ENCODE measurements around the gene REXO4. TPM values are rescaled to one million over a fixed set of nuclear protein-coding genes. Genes with fewer than 3 reads are reported as not detected.

Gene REXO4
- total and polyA plus RNA-seq, 10 of the 15 experiments (the other 5 are each of a cell fraction or from before 2014, with no cell fraction given) = 2.7 to 43.9 (median 30.5) TPM

DNA sequence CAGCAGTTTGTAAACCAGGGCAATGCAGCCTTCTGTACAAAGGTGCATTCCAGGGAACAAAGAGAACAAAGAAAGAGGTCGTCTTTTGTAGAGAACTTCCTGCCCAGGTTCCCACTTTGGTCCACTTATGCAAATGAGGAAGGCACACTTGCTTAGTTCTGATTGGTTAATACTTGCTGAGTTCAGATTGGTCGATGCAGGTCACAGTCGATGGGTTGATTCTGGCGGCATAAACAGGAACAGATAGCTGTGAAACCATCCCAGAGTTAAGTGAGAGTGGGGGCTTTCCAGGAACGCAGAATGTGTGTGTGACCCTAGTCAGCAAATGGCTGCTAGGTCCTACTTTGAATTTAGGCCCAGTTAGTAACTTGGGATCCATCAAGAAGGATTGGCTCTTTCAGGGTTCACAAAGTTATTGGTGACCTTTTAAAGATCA is 2.6 kb upstream of the REXO4 start (continued):
- TF ChIP-seq EP300 (IDR thresholded peaks at IDR 0.05; ENCODE audit: borderline replicate concordance in 1 of 2, control insufficient read depth in 1 of 2, low read depth in 2 of 2, low read length in 2 of 2) (peak in 1 of 2 experiments; percentile 51; a peak in 1 of 4 replicates), TAF1 (IDR thresholded peaks at IDR 0.05; ENCODE audit: borderline replicate concordance, low read depth, low read length) (peak; percentile 65; the same call in 1 of the 2 replicates), CHD4 (IDR thresholded peaks at IDR 0.05) (no peak), NR2C1 (IDR thresholded peaks at IDR 0.05) (no peak), ZNF622 (IDR thresholded peaks at IDR 0.05) (no peak), POLR2AphosphoS5 (IDR thresholded peaks at IDR 0.05; ENCODE audit: low read length) (peak; percentile 71), SMAD1 (IDR thresholded peaks at IDR 0.05; ENCODE audit: low read depth, partially characterized antibody) (no peak), ZNF207 (IDR thresholded peaks at IDR 0.05; ENCODE audit: borderline replicate concordance) (no peak), STAT1 (conservative IDR thresholded peaks at IDR 0.05) (no peak), CEBPB (IDR thresholded peaks at IDR 0.05; ENCODE audit: borderline replicate concordance in 1 of 2, low read depth in 2 of 2, low read length in 2 of 2) (no peak), LARP7 (IDR thresholded peaks at IDR 0.05) (no peak), ZNF217 (IDR thresholded peaks at IDR 0.05) (no peak), TCF7 (IDR thresholded peaks at IDR 0.05; ENCODE audit: borderline replicate concordance) (no peak), EED (IDR thresholded peaks at IDR 0.05; ENCODE audit: low read depth) (no peak), ESRRA (IDR thresholded peaks at IDR 0.05; ENCODE audit: low read length) (no peak), ETV6 (conservative IDR thresholded peaks at IDR 0.05 in 1 of 2, IDR thresholded peaks at IDR 0.05 in 1 of 2; ENCODE audit: borderline replicate concordance in 1 of 2, low read depth in 1 of 2) (no peak)
- TF ChIP-seq, protein P1, sequence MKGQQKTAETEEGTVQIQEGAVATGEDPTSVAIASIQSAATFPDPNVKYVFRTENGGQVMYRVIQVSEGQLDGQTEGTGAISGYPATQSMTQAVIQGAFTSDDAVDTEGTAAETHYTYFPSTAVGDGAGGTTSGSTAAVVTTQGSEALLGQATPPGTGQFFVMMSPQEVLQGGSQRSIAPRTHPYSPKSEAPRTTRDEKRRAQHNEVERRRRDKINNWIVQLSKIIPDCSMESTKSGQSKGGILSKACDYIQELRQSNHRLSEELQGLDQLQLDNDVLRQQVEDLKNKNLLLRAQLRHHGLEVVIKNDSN (IDR thresholded peaks at IDR 0.05; ENCODE audit: borderline replicate concordance, extremely low read length, insufficient read depth, low read depth, low read length) = no peak
- TF ChIP-seq, protein P2, sequence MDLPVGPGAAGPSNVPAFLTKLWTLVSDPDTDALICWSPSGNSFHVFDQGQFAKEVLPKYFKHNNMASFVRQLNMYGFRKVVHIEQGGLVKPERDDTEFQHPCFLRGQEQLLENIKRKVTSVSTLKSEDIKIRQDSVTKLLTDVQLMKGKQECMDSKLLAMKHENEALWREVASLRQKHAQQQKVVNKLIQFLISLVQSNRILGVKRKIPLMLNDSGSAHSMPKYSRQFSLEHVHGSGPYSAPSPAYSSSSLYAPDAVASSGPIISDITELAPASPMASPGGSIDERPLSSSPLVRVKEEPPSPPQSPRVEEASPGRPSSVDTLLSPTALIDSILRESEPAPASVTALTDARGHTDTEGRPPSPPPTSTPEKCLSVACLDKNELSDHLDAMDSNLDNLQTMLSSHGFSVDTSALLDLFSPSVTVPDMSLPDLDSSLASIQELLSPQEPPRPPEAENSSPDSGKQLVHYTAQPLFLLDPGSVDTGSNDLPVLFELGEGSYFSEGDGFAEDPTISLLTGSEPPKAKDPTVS (IDR thresholded peaks at IDR 0.05; ENCODE audit: low read depth, low read length) = no peak
- TF ChIP-seq, protein P3, sequence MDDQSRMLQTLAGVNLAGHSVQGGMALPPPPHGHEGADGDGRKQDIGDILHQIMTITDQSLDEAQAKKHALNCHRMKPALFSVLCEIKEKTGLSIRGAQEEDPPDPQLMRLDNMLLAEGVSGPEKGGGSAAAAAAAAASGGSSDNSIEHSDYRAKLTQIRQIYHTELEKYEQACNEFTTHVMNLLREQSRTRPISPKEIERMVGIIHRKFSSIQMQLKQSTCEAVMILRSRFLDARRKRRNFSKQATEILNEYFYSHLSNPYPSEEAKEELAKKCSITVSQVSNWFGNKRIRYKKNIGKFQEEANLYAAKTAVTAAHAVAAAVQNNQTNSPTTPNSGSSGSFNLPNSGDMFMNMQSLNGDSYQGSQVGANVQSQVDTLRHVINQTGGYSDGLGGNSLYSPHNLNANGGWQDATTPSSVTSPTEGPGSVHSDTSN (IDR thresholded peaks at IDR 0.05; ENCODE audit: insufficient replicate concordance, low read depth, low read length) = no peak
- TF ChIP-seq, protein P4, sequence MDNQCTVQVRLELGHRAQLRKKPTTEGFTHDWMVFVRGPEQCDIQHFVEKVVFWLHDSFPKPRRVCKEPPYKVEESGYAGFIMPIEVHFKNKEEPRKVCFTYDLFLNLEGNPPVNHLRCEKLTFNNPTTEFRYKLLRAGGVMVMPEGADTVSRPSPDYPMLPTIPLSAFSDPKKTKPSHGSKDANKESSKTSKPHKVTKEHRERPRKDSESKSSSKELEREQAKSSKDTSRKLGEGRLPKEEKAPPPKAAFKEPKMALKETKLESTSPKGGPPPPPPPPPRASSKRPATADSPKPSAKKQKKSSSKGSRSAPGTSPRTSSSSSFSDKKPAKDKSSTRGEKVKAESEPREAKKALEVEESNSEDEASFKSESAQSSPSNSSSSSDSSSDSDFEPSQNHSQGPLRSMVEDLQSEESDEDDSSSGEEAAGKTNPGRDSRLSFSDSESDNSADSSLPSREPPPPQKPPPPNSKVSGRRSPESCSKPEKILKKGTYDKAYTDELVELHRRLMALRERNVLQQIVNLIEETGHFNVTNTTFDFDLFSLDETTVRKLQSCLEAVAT (IDR thresholded peaks at IDR 0.05) = peak; percentile 97
- TF ChIP-seq, protein P5, sequence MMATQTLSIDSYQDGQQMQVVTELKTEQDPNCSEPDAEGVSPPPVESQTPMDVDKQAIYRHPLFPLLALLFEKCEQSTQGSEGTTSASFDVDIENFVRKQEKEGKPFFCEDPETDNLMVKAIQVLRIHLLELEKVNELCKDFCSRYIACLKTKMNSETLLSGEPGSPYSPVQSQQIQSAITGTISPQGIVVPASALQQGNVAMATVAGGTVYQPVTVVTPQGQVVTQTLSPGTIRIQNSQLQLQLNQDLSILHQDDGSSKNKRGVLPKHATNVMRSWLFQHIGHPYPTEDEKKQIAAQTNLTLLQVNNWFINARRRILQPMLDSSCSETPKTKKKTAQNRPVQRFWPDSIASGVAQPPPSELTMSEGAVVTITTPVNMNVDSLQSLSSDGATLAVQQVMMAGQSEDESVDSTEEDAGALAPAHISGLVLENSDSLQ (IDR thresholded peaks at IDR 0.05) = no peak

Data from GM12878 (cell line).